Loucy (cell line): ENCODE results near the gene PHTF1.

Experiments
- EZH2phosphoT487 ChIP-seq: fragments of 200-600 bp; IDR thresholded peaks from 2 replicates; pipeline ENCODE4 v1.6.1; 2018; ENCODE audit warnings: antibody characterized with exemption, mild to moderate bottlenecking, moderate library complexity, borderline replicate concordance
- TF ChIP-seq, protein P1 (sequence below): fragments of 200-600 bp; sonication (generic); conservative IDR thresholded peaks from 2 replicates; pipeline ENCODE4 v1.5.1; 2014; ENCODE audit warnings: mild to moderate bottlenecking, antibody characterized with exemption, low read length

DNA sequence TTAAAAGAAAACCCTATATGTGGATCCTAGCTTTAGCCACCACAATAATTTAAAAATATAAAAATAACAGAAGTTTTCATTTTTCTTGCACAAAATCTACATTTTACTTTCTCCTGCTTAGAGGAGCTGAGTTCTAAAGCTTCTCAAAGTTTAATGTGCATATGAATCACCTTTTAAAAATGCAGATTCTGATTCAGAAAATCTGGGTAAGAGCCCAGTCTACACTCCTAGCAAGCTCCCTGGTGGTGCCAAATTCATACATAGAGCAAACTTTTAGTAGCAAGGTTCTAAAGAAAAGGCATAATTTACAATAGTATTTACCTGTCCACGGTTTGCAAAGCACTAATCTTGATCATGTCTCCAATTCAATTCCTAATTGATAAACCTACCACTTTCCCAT, 33.7 kb upstream of the PHTF1 start:
- TF ChIP-seq, protein P1, sequence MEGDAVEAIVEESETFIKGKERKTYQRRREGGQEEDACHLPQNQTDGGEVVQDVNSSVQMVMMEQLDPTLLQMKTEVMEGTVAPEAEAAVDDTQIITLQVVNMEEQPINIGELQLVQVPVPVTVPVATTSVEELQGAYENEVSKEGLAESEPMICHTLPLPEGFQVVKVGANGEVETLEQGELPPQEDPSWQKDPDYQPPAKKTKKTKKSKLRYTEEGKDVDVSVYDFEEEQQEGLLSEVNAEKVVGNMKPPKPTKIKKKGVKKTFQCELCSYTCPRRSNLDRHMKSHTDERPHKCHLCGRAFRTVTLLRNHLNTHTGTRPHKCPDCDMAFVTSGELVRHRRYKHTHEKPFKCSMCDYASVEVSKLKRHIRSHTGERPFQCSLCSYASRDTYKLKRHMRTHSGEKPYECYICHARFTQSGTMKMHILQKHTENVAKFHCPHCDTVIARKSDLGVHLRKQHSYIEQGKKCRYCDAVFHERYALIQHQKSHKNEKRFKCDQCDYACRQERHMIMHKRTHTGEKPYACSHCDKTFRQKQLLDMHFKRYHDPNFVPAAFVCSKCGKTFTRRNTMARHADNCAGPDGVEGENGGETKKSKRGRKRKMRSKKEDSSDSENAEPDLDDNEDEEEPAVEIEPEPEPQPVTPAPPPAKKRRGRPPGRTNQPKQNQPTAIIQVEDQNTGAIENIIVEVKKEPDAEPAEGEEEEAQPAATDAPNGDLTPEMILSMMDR = no peak
- no peak for TF ChIP-seq EZH2phosphoT487
